Stimulated activated CD4-positive, alpha-beta T cell treated with anti-CD3 and anti-CD28 coated beads, Interleukin-2, amount 100 ng/mL, for 24 hours (primary cell): ENCODE results near the gene PIWIL1.

Source experiments
- DNase-seq, 2 donors: peaks; one replicate each; pipeline ENCODE4 v3.0.0-alpha.2; 2020

Gene PIWIL1

DNA sequence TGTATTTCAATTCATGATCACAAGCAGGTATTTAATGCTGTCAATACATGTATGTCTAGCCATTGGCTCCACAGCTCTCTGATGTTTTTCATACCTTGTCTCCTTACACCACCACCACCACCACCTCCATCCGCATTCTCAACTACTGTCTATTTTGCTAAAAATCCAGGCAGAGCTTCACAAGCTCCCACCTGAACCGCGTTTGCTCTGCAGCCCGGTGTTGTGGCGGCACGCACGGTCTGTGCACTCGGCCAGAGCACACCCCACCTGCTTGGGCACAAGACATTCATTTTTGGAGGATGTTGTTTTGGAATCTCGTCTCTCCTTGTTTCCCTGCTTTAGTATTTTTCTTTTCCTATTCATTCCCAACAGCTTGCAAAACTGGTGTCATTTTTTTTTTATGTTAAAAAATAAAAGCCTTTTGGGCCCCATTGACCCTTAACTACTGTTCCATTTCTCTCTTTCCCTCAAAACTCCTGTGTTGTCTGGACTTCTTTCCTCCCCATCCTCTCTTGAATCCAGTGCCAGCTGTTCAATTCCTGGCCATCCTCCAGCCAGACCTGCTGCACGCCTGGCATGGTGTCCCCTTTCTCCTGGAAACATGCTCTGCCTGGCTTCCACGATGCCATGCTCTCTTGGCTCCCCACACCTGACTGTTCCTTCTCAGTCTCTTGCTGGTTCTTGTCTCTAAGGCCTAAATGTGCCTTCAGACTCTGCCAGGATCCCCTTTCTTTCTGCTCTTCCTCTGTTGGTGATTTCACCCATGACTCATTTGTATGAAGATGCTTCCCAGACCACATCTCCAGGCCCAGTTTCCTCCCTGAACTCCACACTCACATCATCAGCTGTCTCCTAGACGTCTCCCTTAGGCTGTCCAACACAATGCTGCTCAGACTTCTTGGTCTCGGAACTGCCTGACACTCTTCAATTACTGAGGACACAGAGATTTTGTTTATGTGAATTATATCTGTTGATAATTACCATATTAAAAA is 37.9 kb downstream of the PIWIL1 start:
- DNase-seq, result no peak

DNA sequence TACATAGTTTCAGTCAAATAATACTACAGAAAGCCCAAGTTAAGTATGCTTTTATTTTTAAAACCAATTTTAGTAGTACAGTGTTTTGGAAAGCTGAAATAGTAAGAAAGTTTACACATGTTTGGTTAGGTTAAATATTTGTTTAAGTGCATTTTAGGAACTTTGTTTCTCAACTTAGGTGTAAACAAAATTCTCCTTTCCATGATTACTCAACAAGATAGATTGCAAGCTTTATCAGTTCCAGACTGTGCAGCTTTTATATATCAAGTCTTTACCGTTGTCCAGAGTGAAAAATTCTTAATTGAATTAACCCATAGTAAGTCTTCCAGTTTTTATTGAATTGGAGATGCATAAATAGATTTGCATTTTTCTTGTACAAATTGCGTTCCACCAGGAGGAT is 45.1 kb downstream of the PIWIL1 start:
- no peak for DNase-seq

DNA sequence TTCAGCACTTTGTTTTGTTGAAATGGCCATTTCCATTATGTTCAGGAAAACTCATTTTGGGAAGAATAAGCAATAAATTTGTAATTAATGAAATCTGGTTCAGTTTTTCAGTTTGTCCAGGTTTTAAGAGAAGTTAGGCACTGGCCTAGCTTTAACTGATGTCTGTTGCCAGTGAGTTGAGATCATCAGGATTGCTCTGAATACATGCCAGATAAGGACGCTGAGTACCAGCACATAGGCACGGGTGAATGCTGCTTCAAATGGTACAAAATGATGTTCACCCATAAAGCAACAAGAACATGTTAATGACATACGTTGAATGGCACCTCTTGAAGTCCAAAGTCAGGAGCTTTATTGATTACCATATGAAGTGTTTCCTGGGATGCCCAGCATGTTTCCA is 46.5 kb downstream of the PIWIL1 start:
- no peak for DNase-seq

DNA sequence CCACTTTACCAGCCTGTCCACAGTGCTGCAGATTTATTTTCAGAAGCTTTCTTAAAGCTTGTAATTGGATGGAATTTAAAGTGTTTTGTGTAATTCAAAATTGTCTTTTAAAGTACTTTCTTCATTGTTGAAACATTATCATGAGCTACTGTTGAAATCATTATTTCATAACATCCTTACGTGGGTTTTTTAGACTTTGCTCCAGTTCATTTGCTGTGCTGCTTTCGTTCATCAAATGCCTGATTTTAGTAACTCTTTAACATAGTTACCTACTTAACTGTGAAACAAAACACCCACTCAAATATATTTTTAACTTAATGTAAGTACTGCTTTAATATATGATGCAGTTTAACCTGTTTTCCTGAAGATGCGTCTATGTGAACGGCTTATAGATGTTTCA is 47.5 kb downstream of the PIWIL1 start:
- DNase-seq, result no peak

DNA sequence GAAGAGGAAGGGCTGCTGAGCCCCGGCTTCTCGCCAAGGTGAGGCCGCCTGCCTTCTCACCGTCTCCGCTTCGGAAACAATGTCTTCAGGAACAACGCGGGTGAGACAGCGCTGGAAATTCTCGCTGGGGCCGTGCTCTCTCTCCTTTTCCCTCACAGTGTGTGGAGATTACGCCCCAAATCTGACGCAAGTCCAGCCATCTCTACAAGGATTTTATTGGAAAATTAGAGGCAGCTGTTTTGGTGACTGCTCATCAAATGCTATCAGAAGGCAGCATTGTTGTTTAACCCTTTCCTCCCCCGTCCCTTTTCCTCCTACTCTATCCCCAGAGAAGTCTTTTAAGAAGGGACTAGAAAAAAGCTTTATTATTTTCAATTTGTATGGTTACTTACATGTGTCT is 53.5 kb downstream of the PIWIL1 start:
- no peak for DNase-seq

DNA sequence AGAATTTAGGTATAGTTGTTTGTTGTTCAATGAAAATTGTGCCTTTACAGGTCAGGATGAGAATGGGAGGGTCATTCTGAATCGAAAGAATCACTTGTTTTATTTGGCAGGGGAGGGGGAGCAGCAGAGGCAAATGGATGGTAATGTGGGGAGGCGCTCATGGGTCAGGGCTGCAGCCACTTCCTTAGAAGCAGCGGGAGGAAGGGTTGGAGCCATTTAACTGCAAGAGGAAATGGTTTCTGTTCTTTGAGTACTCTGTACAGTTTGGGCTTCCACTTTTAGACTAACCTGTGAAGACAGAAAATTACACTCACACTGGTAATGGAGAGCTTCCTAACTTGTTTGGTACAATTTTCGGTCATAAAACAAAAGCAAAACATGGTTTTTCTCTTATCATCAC is 57.2 kb downstream of the PIWIL1 start:
- DNase-seq, result no peak

DNA sequence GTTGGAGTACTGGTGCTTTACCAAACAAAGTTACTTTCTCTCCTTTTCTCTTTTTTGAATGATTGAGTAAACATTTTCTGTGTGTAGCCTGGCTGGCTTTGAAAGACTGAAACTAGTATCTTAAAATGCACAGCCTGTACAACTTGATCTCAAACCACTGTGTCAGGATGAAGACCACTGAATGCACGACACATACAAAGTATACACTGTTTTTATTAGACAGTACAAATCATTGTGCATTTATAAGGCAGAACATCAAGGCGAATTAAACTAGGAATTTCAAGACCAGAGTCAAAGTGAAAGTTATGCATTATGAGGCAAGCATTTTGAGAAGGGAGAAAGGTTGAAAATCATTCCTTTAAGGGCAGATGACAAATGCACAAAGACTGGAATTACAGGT is 59.0 kb downstream of the PIWIL1 start:
- DNase-seq, result no peak

DNA sequence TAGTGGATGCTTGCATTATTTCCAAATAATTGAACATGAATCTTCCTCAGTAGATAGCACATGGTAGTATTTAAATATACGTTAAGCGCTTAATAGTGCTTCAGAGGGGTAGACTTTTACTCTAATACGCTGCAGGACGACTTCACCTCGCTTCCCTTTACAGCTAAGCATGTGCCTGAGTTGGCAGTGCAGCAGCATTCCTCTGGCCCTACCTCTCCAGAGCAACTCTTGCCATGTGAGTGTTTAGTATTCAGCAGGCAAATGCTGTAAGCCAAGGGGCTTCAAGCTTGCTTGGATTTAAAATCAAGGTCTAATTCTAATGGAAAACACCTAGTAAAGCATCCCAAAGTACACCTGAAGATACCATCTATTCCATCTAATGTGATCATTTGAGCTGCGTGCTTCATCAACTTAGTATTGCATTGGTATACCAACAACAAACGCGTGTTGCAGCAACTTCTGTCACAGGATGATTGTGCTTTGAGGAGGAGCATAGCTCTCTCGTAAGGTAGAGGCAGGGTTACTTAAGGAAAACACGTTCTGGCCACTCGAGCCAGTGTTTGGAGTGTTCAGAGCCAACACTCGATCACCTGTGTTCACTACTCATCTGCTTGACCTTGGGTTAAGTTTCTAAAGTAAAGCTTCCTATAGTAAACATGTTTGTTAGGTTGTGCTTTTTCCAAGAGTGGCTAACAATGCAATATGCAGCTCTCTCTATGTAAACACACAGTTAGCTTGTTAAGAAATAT is 60.6 kb downstream of the PIWIL1 start:
- no peak for DNase-seq

DNA sequence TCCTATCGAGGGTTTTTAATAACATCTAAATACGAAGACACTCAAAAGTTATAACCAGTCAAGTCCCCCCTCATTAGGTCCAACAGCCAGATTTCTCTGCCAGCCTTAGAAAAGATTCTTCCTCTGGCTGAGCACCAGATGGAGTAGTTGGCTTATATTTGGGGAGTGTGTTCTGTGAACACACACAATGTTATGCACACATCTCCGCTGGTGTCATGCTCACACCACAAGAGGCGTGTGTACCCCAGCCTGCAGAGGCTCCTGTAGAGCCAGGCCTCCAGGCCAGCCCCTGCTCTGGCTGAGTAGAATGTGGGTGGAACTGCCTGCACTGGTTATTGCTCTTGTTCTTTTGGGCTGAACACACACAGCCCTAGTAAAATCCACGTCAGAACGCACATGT is 64.0 kb downstream of the PIWIL1 start:
- no peak for DNase-seq

DNA sequence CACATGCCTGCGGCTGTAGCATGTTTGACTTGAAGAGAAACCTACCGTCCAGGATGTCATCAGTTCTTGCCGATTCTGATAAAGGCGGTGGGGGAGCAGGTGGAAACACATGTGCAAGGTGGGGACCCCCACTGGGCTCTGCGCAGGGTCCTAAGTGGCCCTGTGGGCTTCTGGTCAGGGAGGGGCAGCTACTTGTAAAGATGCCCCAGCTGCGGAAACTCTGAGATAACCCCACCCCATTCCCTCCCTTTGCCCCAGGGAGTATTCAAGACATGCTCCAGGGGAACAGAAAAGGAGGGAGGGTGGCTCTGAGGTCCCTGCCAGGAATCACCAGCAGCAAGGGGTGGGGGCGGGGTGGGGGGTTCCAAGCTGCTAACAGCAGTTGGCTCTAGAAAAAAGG is 67.6 kb downstream of the PIWIL1 start:
- no peak for DNase-seq

DNA sequence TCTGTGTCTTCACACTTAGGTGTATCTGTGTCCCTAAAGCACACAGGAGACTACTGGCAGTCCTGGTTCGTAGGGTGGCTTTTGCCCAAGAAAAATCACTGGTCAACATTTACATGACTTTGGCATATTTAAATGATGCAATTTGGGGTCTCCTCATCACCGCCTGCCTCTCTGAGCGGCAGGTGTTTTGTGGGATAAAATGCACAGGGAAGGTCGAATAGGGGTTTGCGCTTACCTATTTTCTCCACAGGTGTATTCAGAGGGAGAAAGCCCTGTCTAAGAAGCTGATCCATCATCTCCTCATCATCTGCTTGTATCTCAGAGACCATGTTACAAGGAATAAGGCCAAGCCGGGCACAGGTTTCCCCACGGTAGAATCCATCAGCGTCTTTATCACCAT is 74.7 kb downstream of the PIWIL1 start:
- no peak for DNase-seq

DNA sequence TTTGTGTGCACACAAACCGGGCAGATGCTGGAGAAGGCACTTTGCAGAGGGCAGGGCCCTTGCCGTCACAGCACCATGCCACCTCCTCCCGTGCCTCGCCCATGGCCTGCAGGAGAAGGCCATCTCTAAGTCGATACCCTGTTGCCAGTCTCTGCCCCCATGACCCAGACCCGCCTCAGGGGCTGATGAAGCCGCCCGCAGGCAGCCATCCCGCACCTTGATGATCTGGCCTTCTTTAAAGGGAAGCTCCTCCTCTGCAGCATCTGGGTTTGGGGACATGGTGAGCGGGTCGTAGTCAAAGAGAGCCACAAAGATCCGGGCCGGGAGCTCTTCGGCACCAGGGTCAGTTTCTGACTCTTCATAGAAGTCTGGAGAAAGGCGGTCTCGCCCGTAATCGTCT is 76.2 kb downstream of the PIWIL1 start:
- no peak for DNase-seq

DNA sequence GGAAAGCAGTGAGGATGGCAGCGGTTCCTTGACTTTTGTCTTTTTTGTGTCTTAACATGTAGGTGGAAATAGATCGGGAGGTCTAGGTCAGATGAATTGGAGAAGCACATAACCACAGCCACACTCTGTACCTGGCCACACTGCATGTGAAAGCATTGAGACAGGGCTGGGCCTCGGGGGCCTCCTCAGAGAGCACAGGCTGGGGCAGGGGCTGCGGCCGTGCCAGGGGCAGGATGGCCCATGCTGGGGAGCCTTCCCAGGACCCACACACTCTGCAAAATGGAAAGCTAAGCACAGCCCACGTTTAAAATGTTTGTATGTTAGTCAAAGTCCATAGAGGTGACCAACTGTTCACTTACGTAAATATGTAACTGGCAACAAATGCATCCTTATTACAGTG is 76.7 kb downstream of the PIWIL1 start:
- DNase-seq, result no peak

DNA sequence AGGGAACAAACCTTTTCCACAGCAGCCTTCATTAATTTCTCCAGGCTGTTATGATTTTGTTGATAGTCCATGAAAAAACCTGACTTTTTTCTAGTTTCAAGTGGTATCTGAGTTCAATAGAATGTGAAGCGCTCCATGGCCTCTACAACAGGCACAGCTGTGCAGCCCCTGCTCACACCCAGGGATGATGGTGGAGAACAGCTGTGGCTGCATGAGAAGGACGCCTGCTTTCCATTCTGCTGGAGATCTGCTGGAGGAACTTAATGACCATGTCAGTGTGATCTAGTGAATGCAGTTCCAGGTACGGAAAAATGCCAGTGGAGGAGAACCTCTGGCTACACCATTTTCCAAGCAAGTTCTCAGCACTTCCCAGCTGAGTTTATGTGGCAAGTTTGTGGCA is 80.6 kb downstream of the PIWIL1 start:
- DNase-seq, result no peak

DNA sequence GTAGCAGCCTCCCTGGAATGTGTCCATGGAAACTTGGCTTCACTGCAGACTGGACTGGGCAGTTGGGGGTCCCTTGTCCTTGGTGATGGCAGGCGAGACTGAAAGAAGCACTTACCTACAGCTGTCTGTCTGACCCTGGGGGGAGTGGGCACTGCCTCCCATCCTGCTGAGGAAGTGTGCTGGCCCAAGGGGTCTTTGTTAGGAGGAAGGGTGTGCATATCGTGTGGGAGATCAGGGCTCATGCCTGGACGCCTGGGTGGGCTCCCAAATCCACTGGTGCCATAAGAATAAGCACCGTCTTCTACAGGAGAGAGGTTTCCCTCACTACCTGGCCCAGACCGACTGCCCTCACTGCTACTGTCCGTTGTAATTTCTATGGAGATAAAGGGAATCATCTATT is 81.4 kb downstream of the PIWIL1 start:
- no peak for DNase-seq

DNA sequence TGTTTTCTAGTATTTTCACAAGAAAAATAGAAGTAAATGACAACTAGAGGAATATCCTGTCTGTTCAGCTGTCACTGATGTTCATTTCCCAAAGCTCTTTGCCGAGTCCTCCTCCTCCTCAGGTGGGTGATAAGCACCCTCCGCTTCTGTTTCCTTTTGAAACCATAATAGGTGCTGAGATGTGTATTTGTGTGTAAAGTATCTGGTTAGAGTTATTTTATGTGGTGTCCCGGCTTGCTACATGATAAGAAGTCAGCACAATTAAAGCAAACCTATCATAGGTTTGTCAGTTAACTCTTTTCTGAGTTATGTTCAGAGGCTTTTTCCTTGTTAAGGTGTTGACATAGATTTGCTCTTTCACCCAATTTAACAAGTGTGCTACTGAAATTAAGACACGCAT is 82.4 kb downstream of the PIWIL1 start:
- no peak for DNase-seq

DNA sequence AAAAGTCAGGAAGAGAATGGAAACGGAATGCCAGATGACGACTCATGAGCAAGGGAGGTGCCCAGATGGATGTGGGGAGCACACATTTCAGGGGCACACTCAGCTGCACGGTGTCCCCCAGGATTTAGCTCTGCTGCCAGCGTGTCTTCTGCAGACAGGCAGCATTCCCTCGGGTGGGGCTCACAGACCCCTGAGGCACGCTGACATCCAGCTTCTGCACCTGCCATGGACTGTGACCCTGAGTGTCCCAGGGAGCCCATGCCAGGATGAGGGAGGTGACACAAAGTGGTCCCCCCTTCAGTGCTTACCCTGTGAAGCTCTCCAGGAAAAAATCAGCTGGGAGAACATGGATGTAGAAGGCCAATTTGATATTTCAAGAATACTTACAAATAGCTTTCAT is 84.2 kb downstream of the PIWIL1 start:
- no peak for DNase-seq
